ENCODE measurements around the gene CCNJL.

The CCNJL gene

GRCh38 chr5:160289721-160290120, 22.6 kb downstream of the CCNJL start:
- no peak for DNase-seq

DNA sequence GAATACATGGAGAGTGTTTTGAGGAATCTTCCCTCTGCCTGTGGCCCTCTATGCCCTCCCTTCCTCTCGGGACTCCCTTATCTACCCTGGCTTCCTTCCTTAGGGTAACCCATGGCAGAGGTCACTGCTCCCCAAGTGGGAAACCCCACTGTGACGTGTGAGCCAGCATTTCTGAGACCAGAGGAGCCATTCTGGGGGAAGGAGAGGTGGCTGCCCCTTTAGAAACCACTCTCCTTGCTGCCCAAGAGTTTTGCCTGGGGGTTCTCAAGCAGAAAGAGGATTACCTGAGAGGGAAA, 23.1 kb downstream of the CCNJL start:
- DNase-seq: no peak

DNA sequence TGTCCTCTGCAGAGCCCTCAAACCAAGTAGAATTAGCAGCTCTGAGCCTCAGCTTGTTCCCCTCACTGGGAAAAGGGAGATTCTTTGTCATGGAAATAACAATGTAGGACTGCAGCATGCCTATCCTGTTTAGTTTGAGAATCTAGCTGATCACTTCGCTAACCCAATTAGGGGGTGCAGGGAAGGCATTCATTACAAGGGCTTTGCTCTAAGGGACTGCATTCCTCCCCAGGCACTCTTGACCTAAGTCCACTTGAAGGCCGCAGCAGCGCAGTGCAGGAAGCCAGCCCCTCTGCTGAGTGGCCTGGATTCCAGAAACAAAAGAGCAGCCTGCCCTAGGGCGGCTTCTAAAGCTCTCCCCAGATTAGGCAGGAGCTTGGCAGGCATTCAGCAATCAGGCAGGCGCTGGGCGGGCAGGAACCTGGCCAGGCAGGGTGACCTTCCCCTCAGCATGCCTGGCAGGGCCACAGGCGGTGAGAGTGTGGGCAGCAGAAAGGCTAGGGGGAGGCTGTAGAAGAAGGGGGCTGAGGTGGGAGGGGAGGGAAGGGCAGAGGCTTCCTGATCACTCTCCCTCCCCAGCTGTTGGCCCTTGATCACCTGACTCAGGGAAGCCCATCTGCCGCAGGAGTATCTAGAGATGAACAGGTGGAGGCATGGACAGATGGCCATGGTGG, 24.8 kb downstream of the CCNJL start:
- DNase-seq: no peak

DNA sequence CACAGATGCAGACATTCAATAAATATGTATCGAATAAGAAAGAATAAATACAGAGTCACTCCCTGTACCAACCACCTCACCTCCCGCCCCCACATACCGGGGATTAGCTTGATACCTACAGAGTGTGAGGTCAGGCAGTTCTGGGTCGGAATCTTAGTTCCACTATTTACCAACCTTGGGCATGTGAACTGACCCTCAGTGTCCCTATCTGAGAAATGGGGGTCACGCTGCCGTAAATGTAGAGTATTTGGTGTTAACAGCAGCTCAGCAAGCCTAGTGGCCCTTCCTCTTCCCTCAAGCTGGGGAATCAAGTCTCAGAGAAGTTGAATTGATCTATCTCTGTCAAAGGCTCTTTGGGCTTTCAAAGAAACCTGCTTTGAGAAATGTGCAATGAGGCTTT, 25.4 kb downstream of the CCNJL start:
- no peak for DNase-seq

GRCh38 chr5:160285316-160285715, 27.0 kb downstream of the CCNJL start:
- no peak for DNase-seq

GRCh38 chr5:160284291-160284873, 28.0 kb downstream of the CCNJL start:
- DNase-seq: no peak

DNA sequence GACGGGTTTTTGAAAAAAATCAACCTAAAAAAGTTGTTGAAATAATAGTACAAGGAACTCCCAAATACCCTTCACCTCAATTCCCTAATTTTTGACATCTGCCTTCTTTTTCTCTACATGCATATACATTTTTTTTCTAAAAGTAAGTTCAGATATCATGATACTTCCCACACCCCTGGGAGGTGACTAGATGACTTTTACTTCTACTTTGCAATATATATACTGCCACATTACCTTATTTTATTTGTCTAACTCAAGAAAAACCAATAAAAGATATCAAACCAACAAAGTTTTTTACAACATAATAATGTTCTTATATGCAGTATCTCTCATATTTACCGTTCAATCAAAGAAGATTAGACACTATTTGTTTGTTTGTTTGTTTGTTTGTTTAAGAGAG, 31.1 kb downstream of the CCNJL start:
- no peak for DNase-seq

DNA sequence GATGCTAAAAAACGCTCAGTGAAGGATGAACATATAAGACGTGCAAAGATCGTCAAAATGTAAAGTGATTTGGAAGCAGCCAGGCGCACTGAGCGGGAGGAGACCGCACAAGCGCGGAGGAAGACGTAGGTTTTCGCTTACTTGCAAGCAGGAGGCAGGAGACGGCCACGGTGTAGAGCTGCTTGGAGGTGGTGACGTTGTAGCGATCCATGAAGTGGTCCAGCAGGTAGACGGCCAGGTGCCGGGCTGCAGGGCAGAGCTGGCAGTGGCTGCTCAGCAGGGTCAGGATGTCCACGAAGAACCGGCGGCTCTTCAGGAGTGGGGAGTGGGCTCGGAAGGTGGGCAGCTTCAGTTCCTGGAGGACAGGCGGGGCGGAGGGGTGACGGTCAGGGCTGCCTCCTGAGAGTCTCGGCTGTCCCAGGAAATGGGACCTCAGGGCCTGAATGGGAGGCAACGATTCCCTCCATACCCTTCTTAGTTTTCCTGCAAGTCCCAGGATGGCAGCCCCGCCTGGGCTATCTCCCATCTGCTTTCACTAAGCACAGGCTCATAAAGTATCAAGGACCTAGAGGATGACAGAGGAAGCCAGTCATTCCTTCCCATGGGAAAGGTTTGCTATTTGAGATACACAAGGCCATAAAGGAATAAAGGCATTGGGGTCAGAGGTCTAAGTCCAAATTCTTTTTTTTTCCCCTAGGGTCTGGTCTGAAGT, 31.8 kb downstream of the CCNJL start:
- DNase-seq: no peak

DNA sequence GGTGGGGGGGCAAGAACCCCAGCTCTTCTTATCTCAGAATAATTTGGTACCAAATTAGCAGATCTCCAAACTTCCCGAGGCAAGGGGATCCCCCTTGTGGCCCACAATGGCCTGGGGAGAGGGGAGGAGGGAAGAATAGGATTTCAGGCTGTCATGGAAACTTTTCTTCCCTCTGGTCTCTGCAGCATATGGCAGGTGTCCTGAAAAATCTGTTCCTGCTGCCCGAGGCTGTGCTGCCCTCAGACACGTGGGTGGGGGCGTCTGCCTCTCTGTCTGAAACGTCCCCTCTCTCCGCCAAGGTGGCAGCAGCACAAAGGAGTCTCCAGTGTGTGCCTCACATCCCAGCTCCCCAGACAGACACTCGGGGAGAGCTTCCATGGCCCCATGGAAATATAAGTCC, 34.0 kb downstream of the CCNJL start:
- no peak for DNase-seq

DNA sequence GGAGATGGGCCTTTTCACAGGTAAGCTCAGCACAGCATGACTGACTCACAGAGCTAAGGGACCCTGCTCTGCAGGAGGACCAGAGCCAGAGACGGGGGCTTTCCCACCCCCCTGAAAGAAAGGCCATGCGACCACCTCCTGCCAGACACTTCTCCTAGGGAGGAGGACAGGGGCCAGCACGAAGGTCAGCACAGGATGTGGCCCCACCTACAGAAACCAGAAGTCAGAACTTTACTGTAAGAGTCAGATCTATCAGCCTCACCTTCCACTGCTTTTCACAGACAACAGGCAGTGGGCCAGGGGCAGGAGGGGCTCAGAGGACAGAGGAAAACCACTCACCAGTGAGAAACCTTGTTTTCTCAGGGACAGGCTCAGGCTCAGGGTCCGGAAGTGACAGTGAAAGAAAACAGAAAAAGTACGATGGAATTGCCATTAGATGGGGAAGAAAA, 37.9 kb downstream of the CCNJL start:
- DNase-seq: no peak

DNA sequence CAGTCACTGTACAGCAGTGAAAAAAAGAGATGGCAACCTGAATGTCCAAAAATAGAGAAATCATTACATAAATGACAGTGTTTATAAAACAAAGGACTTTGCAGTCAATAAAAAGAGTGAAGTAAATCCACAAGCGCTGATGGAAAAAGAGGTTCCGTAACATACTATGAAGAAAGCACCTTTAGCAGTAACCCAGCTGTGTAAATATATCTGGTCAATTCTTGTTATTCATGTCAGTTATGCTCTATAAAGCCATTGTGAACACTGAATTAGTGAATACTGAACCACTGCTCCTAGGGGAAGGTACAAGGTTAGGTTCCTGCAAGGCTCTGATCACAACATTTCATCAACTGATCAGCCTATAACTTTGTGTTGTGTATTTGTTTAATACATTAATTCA, 39.5 kb downstream of the CCNJL start:
- DNase-seq: no peak

DNA sequence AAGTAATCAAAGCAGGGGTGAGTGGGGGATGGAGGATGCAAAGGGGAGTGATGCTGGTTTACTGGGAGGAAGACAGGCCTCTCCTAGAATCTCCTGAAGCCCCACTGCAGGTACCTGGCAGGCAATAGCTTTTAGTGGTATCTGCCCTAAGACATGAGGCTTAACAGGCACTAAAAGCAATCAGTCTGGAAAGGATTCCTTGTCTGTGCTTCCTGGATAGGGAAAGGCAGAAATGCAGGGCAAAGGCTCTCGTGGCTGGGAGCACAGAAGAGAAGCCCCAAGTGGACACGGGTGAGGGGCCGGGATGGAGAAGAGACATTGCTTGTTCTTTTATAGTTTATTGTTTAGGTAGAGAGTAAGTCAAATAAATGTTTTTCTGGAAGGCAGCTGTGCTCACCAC, 40.1 kb downstream of the CCNJL start:
- DNase-seq: no peak

DNA sequence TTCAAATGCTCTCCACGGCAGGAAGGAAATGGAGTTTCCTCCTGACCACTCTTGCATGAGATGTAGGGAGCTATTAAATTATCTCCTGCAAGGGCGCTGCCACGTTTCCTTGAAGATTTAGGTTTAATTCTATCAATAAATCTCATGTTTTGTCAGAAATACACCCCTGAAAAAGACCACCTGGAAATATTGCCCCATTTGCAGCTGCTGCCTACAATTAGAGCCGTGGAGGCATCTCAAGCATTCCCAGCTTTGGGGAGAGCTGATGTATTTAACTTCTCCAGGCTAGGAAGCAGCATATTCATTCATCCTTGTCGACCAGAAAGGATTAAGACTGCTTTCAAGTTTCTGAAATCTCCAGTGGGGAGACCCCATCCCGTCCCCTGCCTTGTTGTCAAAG, 40.5 kb downstream of the CCNJL start:
- no peak for DNase-seq

GRCh38 chr5:160271396-160271795, 41.0 kb downstream of the CCNJL start:
- peak; percentile 5 for DNase-seq

GRCh38 chr5:160270704-160271103, 41.7 kb downstream of the CCNJL start:
- DNase-seq: no peak

- peak; percentile 20 for DNase-seq
These were observed 43.3 kb downstream of the CCNJL start for GRCh38 chr5:160269017-160269416.

- no peak for DNase-seq
These were observed 44.2 kb downstream of the CCNJL start for GRCh38 chr5:160268121-160268520.

GRCh38 chr5:160266752-160267345, 45.5 kb downstream of the CCNJL start:
- no peak for DNase-seq

- no peak for DNase-seq
These were observed 46.3 kb downstream of the CCNJL start for GRCh38 chr5:160266044-160266443.

DNA sequence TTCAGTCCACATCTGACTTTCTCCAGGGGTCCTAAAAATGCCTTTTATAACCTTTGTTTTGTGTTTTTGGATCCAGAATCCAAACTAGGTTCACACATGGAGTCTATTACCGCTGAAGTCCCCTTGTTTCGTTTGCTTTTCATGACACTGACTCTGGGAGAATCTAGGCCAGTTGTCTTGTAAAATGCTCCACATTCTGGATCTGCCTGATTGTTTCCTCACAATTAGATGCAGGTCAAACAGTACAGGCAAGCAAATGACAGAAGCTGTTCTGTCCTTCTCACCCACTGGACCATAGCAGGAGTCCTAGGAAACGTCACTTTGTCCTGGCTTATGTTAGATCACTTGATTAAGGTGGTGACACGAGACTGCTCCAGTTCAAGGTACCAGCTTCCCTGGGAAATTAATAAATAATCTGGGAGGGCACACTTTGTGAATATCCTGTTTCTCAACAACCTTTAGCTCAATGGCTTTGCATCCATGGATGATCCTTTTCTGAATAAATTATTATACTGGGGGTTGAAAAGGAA, 49.0 kb downstream of the CCNJL start:
- DNase-seq: no peak

DNA sequence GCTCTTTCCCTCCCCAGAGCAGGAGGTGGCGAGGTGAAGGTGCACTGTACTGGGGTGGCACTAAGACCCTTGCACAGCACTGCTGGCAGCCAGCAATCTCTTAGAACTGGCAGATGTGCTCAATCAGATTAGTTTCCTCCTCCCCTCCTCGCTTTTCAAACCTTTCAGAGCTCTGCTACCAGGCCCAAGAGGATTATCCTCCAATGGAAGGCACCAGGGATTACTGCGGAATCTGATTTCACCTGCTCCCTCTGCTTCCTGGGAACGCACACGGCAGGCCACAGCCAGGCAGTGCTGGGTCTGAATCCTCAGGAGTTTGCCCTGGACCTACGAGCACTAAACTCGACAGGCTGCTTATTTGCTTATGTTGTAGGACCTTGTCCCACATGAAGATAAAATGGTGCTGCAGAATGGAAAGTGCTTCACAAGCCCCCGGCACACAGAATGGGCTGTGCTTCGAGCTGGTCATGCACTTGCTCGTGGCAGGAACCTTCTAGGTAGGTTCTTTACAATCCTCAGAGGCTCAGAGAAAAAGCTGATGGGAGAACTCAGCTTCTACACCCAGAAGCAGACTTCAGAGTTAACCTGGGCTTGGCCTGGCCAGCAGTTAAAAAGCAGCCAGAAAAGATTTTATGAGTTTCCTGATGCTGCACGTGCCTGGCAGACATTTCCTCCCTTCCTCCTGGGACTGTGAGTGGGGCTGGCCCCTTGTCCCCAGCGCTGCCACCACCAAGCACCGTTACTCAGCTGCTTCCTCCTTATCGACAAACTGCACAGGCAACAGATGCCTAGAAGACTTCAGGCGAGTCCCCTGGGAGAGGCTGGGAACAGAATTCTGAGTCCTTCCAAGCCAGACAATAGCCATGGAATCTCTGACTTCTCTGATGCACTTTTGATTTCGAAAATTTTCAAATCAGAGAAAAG, 50.0 kb downstream of the CCNJL start:
- DNase-seq: peak; percentile 13

Measured in fibroblast of skin of scalp (primary cell).